H1 (cell line): ENCODE results near the gene PARD3. TPM values are rescaled to one million over a fixed set of nuclear protein-coding genes. Genes with fewer than 3 reads are reported as not detected.

Experiments used
- CTCF ChIA-PET: fragments of 300-600 bp; sonication (Branson Sonifier 250); formaldehyde crosslinking; loops from one replicate; lab custom pipeline; 2021; ENCODE audit not compliant: partially characterized antibody; lab: Charles Lee
- POLR2A ChIA-PET: fragments of 300-600 bp; sonication (Branson Sonifier 250); formaldehyde crosslinking; loops from one replicate; lab custom pipeline; 2021; ENCODE audit warnings: inconsistent platforms; ENCODE audit not compliant: partially characterized antibody; lab: Charles Lee
- DNase-seq, 2 experiments: peaks; one replicate each; pipeline versions ENCODE4 v3.0.0 to v3.0.0-alpha.2; 2010 to 2022; ENCODE audit warnings: low spot score in 2 of 2, low read depth in 1 of 2, mixed read lengths in 1 of 2
- FAIRE-seq: peaks from 2 replicates; lab custom pipeline; 2011; peaks lifted over from hg19 to GRCh38; lab: Jason Lieb, UNC
- H2AFZ ChIP-seq: 2 replicates; pipeline ENCODE4 v1.8.1; 2012; ENCODE audit warnings: low read length, inconsistent platforms
- H2AK5ac ChIP-seq: 2 replicates; pipeline ENCODE4 v1.6.1; 2013; ENCODE audit warnings: low read depth, low read length
- H2BK120ac ChIP-seq: replicated peaks from 2 replicates; pipeline ENCODE3; 2013; ENCODE audit warnings: low read depth, low read length, inconsistent platforms
- H2BK12ac ChIP-seq: 2 replicates; pipeline ENCODE4 v1.6.1; 2013; ENCODE audit warnings: low read depth, low read length
- H2BK15ac ChIP-seq: 2 replicates; pipeline ENCODE4 v1.6.1; 2013; ENCODE audit warnings: low read length
- H2BK20ac ChIP-seq: 2 replicates; pipeline ENCODE4 v1.6.1; 2013; ENCODE audit warnings: low read length
- H2BK5ac ChIP-seq: 2 replicates; pipeline ENCODE4 v1.6.1; 2013; ENCODE audit warnings: low read depth, low read length
- H3K14ac ChIP-seq: 2 replicates; pipeline ENCODE4 v1.6.1; 2013; ENCODE audit warnings: inconsistent platforms; ENCODE audit not compliant: insufficient read length
- H3K18ac ChIP-seq: 2 replicates; pipeline ENCODE4 v1.6.1; 2013; ENCODE audit warnings: low read length; ENCODE audit errors: extremely low read depth
- H3K23ac ChIP-seq: 2 replicates; pipeline ENCODE4 v1.6.1; 2013; ENCODE audit warnings: inconsistent platforms; ENCODE audit not compliant: insufficient read length
- H3K23me2 ChIP-seq: 2 replicates; pipeline ENCODE4 v1.6.1; 2013; ENCODE audit warnings: low read depth, low read length
- H3K27ac ChIP-seq: 2 replicates; pipeline ENCODE4 v1.6.1; 2011; ENCODE audit warnings: low read depth, low read length, inconsistent platforms
- H3K27me3 ChIP-seq, 4 experiments: replicated peaks in 1 of 4; 1 replicate in 1 of 4; 2 replicates in 3 of 4; pipeline versions ENCODE4 v1.6.1 to v1.8.1; 2011 to 2013; ENCODE audit warnings: low read length in 3 of 4, mild to moderate bottlenecking in 3 of 4, inconsistent platforms in 2 of 4, mixed read lengths in 2 of 4, moderate library complexity in 1 of 4; ENCODE audit not compliant: control insufficient read depth in 3 of 4, insufficient read depth in 3 of 4; ENCODE audit errors: extremely low read depth in 1 of 4
- H3K36me3 ChIP-seq, 4 experiments: 2 replicates each; pipeline versions ENCODE4 v1.6.1 to v1.8.1; 2011 to 2013; ENCODE audit warnings: mild to moderate bottlenecking in 4 of 4, low read length in 3 of 4, moderate library complexity in 2 of 4, control low read depth in 1 of 4, inconsistent platforms in 1 of 4; ENCODE audit not compliant: insufficient read depth in 4 of 4, control insufficient read depth in 2 of 4
- H3K4ac ChIP-seq: replicated peaks from 2 replicates; pipeline ENCODE3; 2013; ENCODE audit warnings: low read length, low read depth, mixed read lengths, inconsistent platforms; ENCODE audit not compliant: insufficient read length
- H3K4me1 ChIP-seq, 4 experiments: replicated peaks in 1 of 4; 1 replicate in 1 of 4; 2 replicates in 3 of 4; pipeline versions ENCODE4 v1.6.1 to v1.8.1; 2011 to 2013; ENCODE audit warnings: low read length in 3 of 4, inconsistent platforms in 2 of 4, mixed read lengths in 1 of 4; ENCODE audit not compliant: insufficient read depth in 4 of 4, control insufficient read depth in 3 of 4
- H3K4me2 ChIP-seq, 2 experiments: 2 replicates each; pipeline versions ENCODE4 v1.6.1 to v1.8.1; 2011 to 2013; ENCODE audit warnings: low read depth in 2 of 2, low read length in 2 of 2, control low read depth in 1 of 2, inconsistent platforms in 1 of 2, mild to moderate bottlenecking in 1 of 2; ENCODE audit not compliant: insufficient read depth in 1 of 2
- H3K4me3 ChIP-seq, 4 experiments: fragments of 200-600, 300-600 bp in 1 of 4; sonication (generic), shearing (Covaris generic), sonication (Bioruptor Twin) in 1 of 4; 2 replicates each; pipeline versions ENCODE4 v1.5.1 to v1.8.1; 2011 to 2016; ENCODE audit warnings: low read length in 4 of 4, low read depth in 3 of 4, control low read depth in 2 of 4, inconsistent platforms in 2 of 4, mild to moderate bottlenecking in 2 of 4, mixed read lengths in 1 of 4, moderate library complexity in 1 of 4; ENCODE audit not compliant: insufficient read depth in 2 of 4; ENCODE audit errors: extremely low read depth in 1 of 4
- H3K56ac ChIP-seq: replicated peaks from 2 replicates; pipeline ENCODE3; 2013; ENCODE audit warnings: low read depth, mild to moderate bottlenecking, mixed read lengths, low read length, inconsistent platforms; ENCODE audit not compliant: insufficient read length
- H3K79me1 ChIP-seq: 2 replicates; pipeline ENCODE4 v1.6.1; 2013; ENCODE audit warnings: low read depth, low read length, control low read depth
- H3K79me2 ChIP-seq, 2 experiments: 2 replicates each; pipeline versions ENCODE4 v1.6.1 to v1.8.1; 2012 to 2013; ENCODE audit warnings: low read length in 2 of 2, mild to moderate bottlenecking in 2 of 2, inconsistent platforms in 1 of 2; ENCODE audit not compliant: insufficient read depth in 2 of 2, control insufficient read depth in 1 of 2
- H3K9ac ChIP-seq, 4 experiments: replicated peaks in 1 of 4; 1 replicate in 1 of 4; 2 replicates in 3 of 4; pipeline versions ENCODE4 v1.6.1 to v1.8.1; 2011 to 2013; ENCODE audit warnings: low read depth in 3 of 4, low read length in 3 of 4, control low read depth in 2 of 4, mild to moderate bottlenecking in 2 of 4, moderate library complexity in 2 of 4, inconsistent platforms in 1 of 4; ENCODE audit errors: extremely low read depth in 1 of 4
- H3K9me3 ChIP-seq, 2 experiments: 2 replicates each; pipeline versions ENCODE4 v1.6.1 to v1.8.1; 2012 to 2013; ENCODE audit warnings: mild to moderate bottlenecking in 2 of 2, moderate library complexity in 2 of 2, control low read depth in 1 of 2, inconsistent platforms in 1 of 2, low read depth in 1 of 2, low read length in 1 of 2, mixed read lengths in 1 of 2; ENCODE audit not compliant: insufficient read depth in 2 of 2
- H4K20me1 ChIP-seq, 2 experiments: replicated peaks in 1 of 2; 2 replicates each; pipeline versions ENCODE3 to v1.8.1; 2011 to 2013; ENCODE audit warnings: inconsistent platforms in 2 of 2, low read length in 2 of 2, mild to moderate bottlenecking in 1 of 2; ENCODE audit not compliant: insufficient read depth in 2 of 2, control insufficient read depth in 1 of 2
- H4K5ac ChIP-seq: 2 replicates; pipeline ENCODE4 v1.6.1; 2013; ENCODE audit warnings: low read length, low read depth, mixed read lengths, inconsistent platforms; ENCODE audit not compliant: insufficient read length
- H4K8ac ChIP-seq: 2 replicates; pipeline ENCODE4 v1.8.0; 2013; ENCODE audit warnings: mild to moderate bottlenecking, moderate library complexity, low read length, inconsistent platforms; ENCODE audit not compliant: insufficient read depth; ENCODE audit errors: extremely low read depth
- H4K91ac ChIP-seq: replicated peaks from 2 replicates; pipeline ENCODE3; 2013; ENCODE audit warnings: low read length, mixed read lengths, inconsistent platforms; ENCODE audit not compliant: insufficient read length
- ASH2L ChIP-seq: fragments of 200-600, 300-600 bp; sonication (generic); IDR thresholded peaks from one replicate; pipeline ENCODE4 v1.7.1; 2017; ENCODE audit warnings: low read length
- BACH1 ChIP-seq: IDR thresholded peaks from 2 replicates; pipeline ENCODE4 v1.6.1; 2012; ENCODE audit warnings: low read length, improper control_type of control experiment
- BCL11A ChIP-seq, 2 experiments: IDR thresholded peaks; one replicate each; pipeline ENCODE4 v1.6.1; 2011; ENCODE audit warnings: low read depth in 2 of 2, low read length in 2 of 2, mild to moderate bottlenecking in 2 of 2
- BRCA1 ChIP-seq: IDR thresholded peaks from 2 replicates; pipeline ENCODE4 v1.6.1; 2012; ENCODE audit warnings: low read depth, low read length, improper control_type of control experiment
- CTCF ChIP-seq, 3 experiments: IDR thresholded peaks; 1 replicate in 2 of 3; 2 replicates in 1 of 3; pipeline versions ENCODE4 v1.5.1 to v1.6.1; 2011; ENCODE audit warnings: low read length in 3 of 3, mild to moderate bottlenecking in 3 of 3, inconsistent platforms in 2 of 3, low read depth in 1 of 3, moderate library complexity in 1 of 3; ENCODE audit not compliant: insufficient read depth in 1 of 3; ENCODE audit errors: control extremely low read depth in 1 of 3
- KDM1A ChIP-seq: fragments of 200-600, 300-600 bp; sonication (generic); IDR thresholded peaks from 2 replicates; pipeline ENCODE4 v1.7.1; 2016; ENCODE audit warnings: mild to moderate bottlenecking, low read length, borderline replicate concordance
- KDM5A ChIP-seq: fragments of 200-600 bp; IDR thresholded peaks from 2 replicates; pipeline ENCODE4 v1.7.1; 2012; ENCODE audit warnings: mild to moderate bottlenecking, low read length, inconsistent platforms, mixed read lengths
- MAFK ChIP-seq: IDR thresholded peaks from 2 replicates; pipeline ENCODE4 v1.6.1; 2012; ENCODE audit warnings: low read depth, mild to moderate bottlenecking, improper control_type of control experiment, low read length
- POLR2AphosphoS5 ChIP-seq: IDR thresholded peaks from 2 replicates; pipeline ENCODE4 v1.6.1; 2011; ENCODE audit warnings: low read depth, low read length
- RAD21 ChIP-seq, 2 experiments: IDR thresholded peaks in 1 of 2; conservative IDR thresholded peaks in 1 of 2; 2 replicates each; pipeline ENCODE4 v1.6.1; 2011; ENCODE audit warnings: low read depth in 2 of 2, low read length in 2 of 2, improper control_type of control experiment in 1 of 2, inconsistent platforms in 1 of 2, mild to moderate bottlenecking in 1 of 2, moderate library complexity in 1 of 2
- RNF2 ChIP-seq: fragments of 200-900, 300-1000 bp; sonication (generic); IDR thresholded peaks from 2 replicates; pipeline ENCODE4 v1.7.1; 2016; ENCODE audit warnings: borderline replicate concordance, low read depth, mild to moderate bottlenecking, antibody characterized with exemption, low read length; ENCODE audit not compliant: poor library complexity, severe bottlenecking; ENCODE audit errors: missing control alignments
- TAF1 ChIP-seq: IDR thresholded peaks from 2 replicates; pipeline ENCODE4 v1.6.1; 2011; ENCODE audit warnings: mild to moderate bottlenecking, low read depth, low read length
- WGBS, 2 experiments: shearing (Covaris generic) in 1 of 2; methylation state at CpG; one replicate each; pipeline versions ENCODE4 v1.1.6 to v1.1.7; 2013 to 2015; ENCODE audit warnings: low lambda C conversion rate in 2 of 2, mixed read lengths in 2 of 2, inconsistent platforms in 1 of 2, low coverage in 1 of 2, missing lambda C conversion rate in 1 of 2; ENCODE audit not compliant: insufficient replicate concordance in 2 of 2, insufficient coverage in 1 of 2, insufficient read length in 1 of 2; ENCODE audit errors: extremely low coverage in 1 of 2, missing lambda C conversion rate in 1 of 2; 5-methylcytosine and 5-hydroxymethylcytosine counted together
- polyA plus RNA-seq, 7 experiments: library from polyadenylated mRNA; depleted of rRNA in 3 of 7; stranded (reverse) in 5 of 7; unstranded in 2 of 7; fragments of >200 nt in 5 of 7; fragments of 200-250 nt in 2 of 7; gene quantifications; 1 replicate in 5 of 7; 2 replicates in 1 of 7; 4 replicates in 1 of 7; pipeline versions ENCODE4 v1.2.1 to v1.2.3, GENCODE V29; 2011 to 2013; ENCODE audit warnings: missing spikeins in 2 of 7, mixed read lengths in 2 of 7
- total RNA-seq: library from RNA; stranded (reverse); fragmentation: NEBNext Ultra II Directional; extraction: Animal tissue kit (Norgen Biotek cat#: 25700); gene quantifications from 2 replicates; pipeline ENCODE4 v1.2.1, GENCODE V29; 2021

PARD3 gene
- total and polyA plus RNA-seq, 2 of the 8 experiments (the other 6 are each of a cell fraction or from before 2014, with no cell fraction given), result 19.7 to 49.1 TPM

DNA sequence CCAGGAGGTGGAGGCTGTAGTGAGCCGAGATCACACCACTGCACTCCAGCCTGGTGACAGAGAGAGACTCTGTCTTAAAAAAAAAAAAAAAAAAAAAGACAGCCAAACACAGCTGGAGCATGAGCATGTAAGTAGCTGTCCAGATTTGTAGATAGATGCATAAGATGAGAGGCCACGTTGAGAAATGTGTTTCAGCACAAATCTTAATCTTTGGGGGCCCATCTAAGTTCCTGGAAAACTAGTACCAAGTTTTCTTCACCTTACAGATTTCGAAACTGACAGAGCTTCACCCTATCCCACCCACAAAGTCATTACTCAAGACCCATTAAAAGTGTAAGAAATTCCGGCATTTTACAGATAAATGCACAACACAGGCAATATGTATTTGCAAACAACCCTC, 208.2 kb downstream of the PARD3 start:
- H4K8ac ChIP-seq, result no peak overlapping the region
- H3K56ac ChIP-seq, result no peak overlapping the region
- CTCF ChIA-PET, result interaction anchor here (1.6 kb wide), 1 partner anchor 31 kb away, joined by 5 read pairs; no protein-coding TSS in a partner anchor
- H3K4me1 ChIP-seq, result no peaks in the 10 kb centered on the region
- FAIRE-seq (no peak), DNase-seq (no peak)
- H3K79me1 ChIP-seq, result no peaks in the 10 kb centered on the region
- no peaks in the 10 kb centered on the region for H3K23me2 ChIP-seq
- no peak overlapping the region for H2BK5ac ChIP-seq
- no peak overlapping the region for H2BK15ac ChIP-seq
- WGBS, 2 experiments, result 87% methylated on average over 4 of the region's 4 CpGs; no CpG with 5 or more reads in 1 of the 2 experiments
- H4K91ac ChIP-seq, result no peak overlapping the region
- H4K20me1 ChIP-seq, result peaks cover 0 to 3% of the 10 kb centered on the region in 2 experiments
- H2AK5ac ChIP-seq, result no peak overlapping the region
- no peaks in the 10 kb centered on the region for H3K27me3 ChIP-seq
- H3K27ac ChIP-seq, result no peak overlapping the region
- no peak overlapping the region for H2BK20ac ChIP-seq
- H3K14ac ChIP-seq, result no peak overlapping the region
- no peaks in the 10 kb centered on the region for H3K9me3 ChIP-seq
- H3K4me3 ChIP-seq, result no peak overlapping the region
- H3K4me2 ChIP-seq, result no peak overlapping the region
- TF ChIP-seq KDM5A (no peak), RNF2 (no peak), CTCF (IDR thresholded peaks at IDR 0.05; ENCODE audit: control extremely low read depth in 1 of 3, insufficient read depth in 1 of 3, low read depth in 1 of 3, low read length in 3 of 3) (no peak), MAFK (no peak), BCL11A (IDR thresholded peaks at IDR 0.05; ENCODE audit: low read depth in 2 of 2, low read length in 2 of 2) (no peak), BACH1 (no peak), TAF1 (no peak), RAD21 (IDR thresholded peaks at IDR 0.05 in 1 of 2, conservative IDR thresholded peaks at IDR 0.05 in 1 of 2; ENCODE audit: low read depth in 2 of 2, low read length in 2 of 2) (no peak), BRCA1 (no peak), ASH2L (no peak), KDM1A (no peak), POLR2AphosphoS5 (no peak)
- no peak overlapping the region for H3K18ac ChIP-seq
- H3K4ac ChIP-seq, result no peak overlapping the region
- no peaks in the 10 kb centered on the region for H3K36me3 ChIP-seq
- no peak overlapping the region for H4K5ac ChIP-seq
- H2BK120ac ChIP-seq, result no peak overlapping the region
- H2BK12ac ChIP-seq, result no peak overlapping the region
- H2AFZ ChIP-seq, result no peak overlapping the region
- POLR2A ChIA-PET, result no interaction called here
- no peak overlapping the region for H3K23ac ChIP-seq
- peaks cover 0 to 32% of the 10 kb centered on the region in 2 experiments; a peak in 2 of 4 replicates for H3K79me2 ChIP-seq
- no peak overlapping the region for H3K9ac ChIP-seq
